ENCODE results near the gene CAMK1D.

DNA sequence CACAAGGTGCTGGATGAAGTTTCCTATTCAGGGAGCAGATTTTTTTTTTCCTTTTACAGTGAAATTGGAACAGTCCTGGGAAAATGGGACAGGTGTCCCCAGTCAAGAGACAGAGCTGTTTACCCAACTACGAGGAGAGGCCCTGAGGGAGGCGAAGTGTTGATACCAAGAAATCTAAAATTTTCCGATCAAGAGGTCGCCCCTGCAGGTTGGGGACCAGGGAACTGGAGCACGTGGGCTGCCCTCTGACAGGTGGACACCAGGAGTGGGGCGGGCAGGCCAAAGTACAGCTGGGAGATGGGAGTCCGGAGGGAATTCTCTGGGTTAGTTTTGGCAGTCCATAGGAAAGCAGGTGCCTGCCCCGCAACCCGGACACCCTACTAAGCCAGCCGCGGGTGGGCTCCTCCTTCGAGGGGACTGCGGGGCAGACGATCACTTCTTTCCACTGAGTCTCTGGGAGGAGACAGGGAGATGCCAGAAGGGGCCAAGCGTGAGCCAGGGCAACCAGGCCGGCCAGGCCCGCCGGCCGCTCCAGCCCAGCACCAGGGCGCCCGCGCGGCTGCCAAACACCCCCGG is 965 bp upstream of the CAMK1D start:
- TF ChIP-seq, protein P1, sequence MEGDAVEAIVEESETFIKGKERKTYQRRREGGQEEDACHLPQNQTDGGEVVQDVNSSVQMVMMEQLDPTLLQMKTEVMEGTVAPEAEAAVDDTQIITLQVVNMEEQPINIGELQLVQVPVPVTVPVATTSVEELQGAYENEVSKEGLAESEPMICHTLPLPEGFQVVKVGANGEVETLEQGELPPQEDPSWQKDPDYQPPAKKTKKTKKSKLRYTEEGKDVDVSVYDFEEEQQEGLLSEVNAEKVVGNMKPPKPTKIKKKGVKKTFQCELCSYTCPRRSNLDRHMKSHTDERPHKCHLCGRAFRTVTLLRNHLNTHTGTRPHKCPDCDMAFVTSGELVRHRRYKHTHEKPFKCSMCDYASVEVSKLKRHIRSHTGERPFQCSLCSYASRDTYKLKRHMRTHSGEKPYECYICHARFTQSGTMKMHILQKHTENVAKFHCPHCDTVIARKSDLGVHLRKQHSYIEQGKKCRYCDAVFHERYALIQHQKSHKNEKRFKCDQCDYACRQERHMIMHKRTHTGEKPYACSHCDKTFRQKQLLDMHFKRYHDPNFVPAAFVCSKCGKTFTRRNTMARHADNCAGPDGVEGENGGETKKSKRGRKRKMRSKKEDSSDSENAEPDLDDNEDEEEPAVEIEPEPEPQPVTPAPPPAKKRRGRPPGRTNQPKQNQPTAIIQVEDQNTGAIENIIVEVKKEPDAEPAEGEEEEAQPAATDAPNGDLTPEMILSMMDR (IDR thresholded peaks at IDR 0.05; ENCODE audit: poor library complexity) = no peak
- TF ChIP-seq EZH2phosphoT487 (IDR thresholded peaks at IDR 0.05; ENCODE audit: low read depth, severe bottlenecking, unreplicated experiment) = no peak

Data from hepatocyte (in vitro differentiated cells).